ENCODE results near the gene SLC9A5.

Gene SLC9A5

GRCh38 chr16:67238806-67239470, 9.8 kb upstream of the SLC9A5 start:
- DNase-seq, result no peak

- DNase-seq, result no peak
Observed at GRCh38 chr16:67240506-67240905, 8.3 kb upstream of the SLC9A5 start.

- DNase-seq, result no peak
Observed at GRCh38 chr16:67241008-67241900, 7.5 kb upstream of the SLC9A5 start.

- no peak for DNase-seq
Observed at GRCh38 chr16:67242138-67242730, 6.5 kb upstream of the SLC9A5 start.

GRCh38 chr16:67243481-67243880, 5.3 kb upstream of the SLC9A5 start:
- DNase-seq, result no peak

- no peak for DNase-seq
Observed at GRCh38 chr16:67244387-67245185, 4.2 kb upstream of the SLC9A5 start.

- no peak for DNase-seq
Observed at GRCh38 chr16:67245186-67245585, 3.6 kb upstream of the SLC9A5 start.

- DNase-seq, result no peak
Observed at GRCh38 chr16:67245674-67246080, 3.1 kb upstream of the SLC9A5 start.

- peak; percentile 52 for DNase-seq
Observed at GRCh38 chr16:67246081-67246755, 2.6 kb upstream of the SLC9A5 start.

- DNase-seq, result no peak
Observed at GRCh38 chr16:67246756-67247191, 2.0 kb upstream of the SLC9A5 start.

- peak; percentile 94 for DNase-seq
Observed at GRCh38 chr16:67247192-67248072, 1.3 kb upstream of the SLC9A5 start, which contains the start of gene FHOD1. FHOD1 (minus strand) TSS chr16:67247481; CDS start chr16:67247410, 71 bp downstream.

- no peak for DNase-seq
Observed at GRCh38 chr16:67248073-67248400, 742 bp upstream of the SLC9A5 start.

- no peak for DNase-seq
Observed at GRCh38 chr16:67249178-67250044, 632 bp downstream of the SLC9A5 start.

- DNase-seq, result no peak
Observed at GRCh38 chr16:67250045-67250327, 1.2 kb downstream of the SLC9A5 start.

GRCh38 chr16:67252609-67253497, 4.1 kb downstream of the SLC9A5 start:
- DNase-seq, result no peak

GRCh38 chr16:67254801-67255552, 6.2 kb downstream of the SLC9A5 start:
- no peak for DNase-seq

- no peak for DNase-seq
Observed at GRCh38 chr16:67255553-67256221, 6.9 kb downstream of the SLC9A5 start.

GRCh38 chr16:67256701-67257230, 8.0 kb downstream of the SLC9A5 start:
- no peak for DNase-seq
